H1 (cell line): ENCODE data around the gene GDPD3. TPM values are rescaled to one million over a fixed set of nuclear protein-coding genes. Genes with fewer than 3 reads are reported as not detected.

ENCODE experiments used
- ATF2 ChIP-seq: IDR thresholded peaks from 2 replicates; pipeline ENCODE4 v1.6.1; 2012; ENCODE audit warnings: low read length, inconsistent platforms
- CHD7 ChIP-seq: fragments of 300-600 bp; sonication (generic); IDR thresholded peaks from 2 replicates; pipeline ENCODE4 v1.7.1; 2012; ENCODE audit warnings: low read length, moderate library complexity, mild to moderate bottlenecking, inconsistent platforms; ENCODE audit not compliant: insufficient replicate concordance
- JUND ChIP-seq: IDR thresholded peaks from 2 replicates; pipeline ENCODE4 v1.6.1; 2011; ENCODE audit warnings: mild to moderate bottlenecking, improper control_type of control experiment, low read length
- KDM5A ChIP-seq: fragments of 200-600 bp; IDR thresholded peaks from 2 replicates; pipeline ENCODE4 v1.7.1; 2012; ENCODE audit warnings: mild to moderate bottlenecking, low read length, inconsistent platforms, mixed read lengths
- PHF8 ChIP-seq: fragments of 200-600 bp; sonication (generic); conservative IDR thresholded peaks from 2 replicates; pipeline ENCODE4 v1.7.1; 2012; ENCODE audit warnings: low read depth, mild to moderate bottlenecking, inconsistent platforms, low read length, moderate library complexity
- SIX5 ChIP-seq: IDR thresholded peaks from 2 replicates; pipeline ENCODE4 v1.6.1; 2011; ENCODE audit warnings: mild to moderate bottlenecking, low read depth, low read length
- ZNF274 ChIP-seq: IDR thresholded peaks from 2 replicates; pipeline ENCODE4 v1.7.0; 2012; ENCODE audit warnings: low read length, borderline replicate concordance; ENCODE audit errors: extremely low read depth
- polyA plus RNA-seq, 7 experiments: library from polyadenylated mRNA; depleted of rRNA in 3 of 7; stranded (reverse) in 5 of 7; unstranded in 2 of 7; fragments of >200 nt in 5 of 7; fragments of 200-250 nt in 2 of 7; gene quantifications; 1 replicate in 5 of 7; 2 replicates in 1 of 7; 4 replicates in 1 of 7; pipeline versions ENCODE4 v1.2.1 to v1.2.3, GENCODE V29; 2011 to 2013; ENCODE audit warnings: missing spikeins in 2 of 7, mixed read lengths in 2 of 7
- total RNA-seq: library from RNA; stranded (reverse); fragmentation: NEBNext Ultra II Directional; extraction: Animal tissue kit (Norgen Biotek cat#: 25700); gene quantifications from 2 replicates; pipeline ENCODE4 v1.2.1, GENCODE V29; 2021

The GDPD3 gene
- total and polyA plus RNA-seq, 2 of the 8 experiments (the other 6 are each of a cell fraction or from before 2014, with no cell fraction given) = 0.20 TPM; not detected in 1

- TF ChIP-seq CHD7 (no peak), ZNF274 (no peak), KDM5A (no peak), SIX5 (no peak), ATF2 (no peak), PHF8 (no peak), JUND (no peak)
Measured at GRCh38 chr16:30070490-30070889, 42.8 kb downstream of the GDPD3 start (continued).
